ENCODE results near the gene CXCR3.

Gene CXCR3

DNA sequence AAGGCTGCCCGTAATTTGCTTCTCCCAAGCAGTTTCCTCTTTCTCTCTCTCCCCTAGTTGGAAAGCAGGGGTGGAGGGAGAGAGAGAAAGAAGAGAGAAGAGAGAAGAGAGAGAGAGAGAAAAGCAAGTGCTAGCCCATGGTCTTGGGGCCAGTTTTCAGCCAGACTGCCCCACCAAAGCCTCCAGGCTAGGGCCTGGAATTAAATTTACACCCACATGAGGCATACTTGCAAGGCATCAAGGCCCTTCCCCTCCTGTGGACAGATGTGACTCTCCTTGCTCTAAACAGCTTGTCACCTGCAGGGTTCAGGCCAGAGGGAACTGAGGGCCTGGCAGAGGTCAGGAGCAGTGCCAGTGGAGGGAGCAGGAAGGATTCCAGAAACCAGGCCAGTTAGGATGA lies 1.7 kb upstream of the CXCR3 start:
- no peak overlapping the region for H2BK120ac ChIP-seq (ENCODE audit: insufficient read depth, low read length, poor library complexity)
- no peaks in the 10 kb centered on the region for H3K79me1 ChIP-seq (ENCODE audit: low read length)
- H3K36me3 ChIP-seq (ENCODE audit: control insufficient read depth in 1 of 2, insufficient read depth in 2 of 2, low read length in 2 of 2) = no peaks in the 10 kb centered on the region
- no peak overlapping the region for H3K27ac ChIP-seq (ENCODE audit: low read depth, low read length)
- no peaks in the 10 kb centered on the region for H3K9me3 ChIP-seq (ENCODE audit: insufficient read depth, low read depth, low read length)
- no peak overlapping the region for H4K12ac ChIP-seq (ENCODE audit: low read depth, low read length)
- H3K4me3 ChIP-seq (ENCODE audit: low read depth, low read length) = no peak overlapping the region
- no peak overlapping the region for H3K18ac ChIP-seq (ENCODE audit: low read length)
- H3K4me2 ChIP-seq (ENCODE audit: low read length) = no peak overlapping the region
- no peak overlapping the region for H2BK12ac ChIP-seq (ENCODE audit: low read length)
- no CpG with 5 or more reads among the region's 1 CpG for WGBS (ENCODE audit: extremely low coverage, insufficient coverage, insufficient read length)
- no peak overlapping the region for H4K91ac ChIP-seq (ENCODE audit: low read depth, low read length)
- no peak overlapping the region for H2BK5ac ChIP-seq (ENCODE audit: low read depth, low read length, poor library complexity)
- H3K27me3 ChIP-seq (ENCODE audit: insufficient read depth, low read length) = no peaks in the 10 kb centered on the region
- peaks cover 0 to 7% of the 10 kb centered on the region in 2 experiments for H3K4me1 ChIP-seq (ENCODE audit: control insufficient read depth in 1 of 2, insufficient read depth in 2 of 2, low read length in 2 of 2)
- no peak overlapping the region for H3K14ac ChIP-seq (ENCODE audit: low read length)
- H2AFZ ChIP-seq (ENCODE audit: insufficient read depth, low read length, poor library complexity) = no peak overlapping the region
- H3K23ac ChIP-seq (ENCODE audit: low read length) = no peak overlapping the region
- H3K79me2 ChIP-seq (ENCODE audit: control insufficient read depth, insufficient read depth, low read length, poor library complexity) = no peaks in the 10 kb centered on the region
- no peak for DNase-seq
- no peak overlapping the region for H3K9ac ChIP-seq (ENCODE audit: low read length)
- H3K4ac ChIP-seq (ENCODE audit: low read depth, low read length) = no peak overlapping the region
- no peak overlapping the region for H2AK5ac ChIP-seq (ENCODE audit: low read length)
- H4K8ac ChIP-seq (ENCODE audit: low read depth, low read length) = no peak overlapping the region

DNA sequence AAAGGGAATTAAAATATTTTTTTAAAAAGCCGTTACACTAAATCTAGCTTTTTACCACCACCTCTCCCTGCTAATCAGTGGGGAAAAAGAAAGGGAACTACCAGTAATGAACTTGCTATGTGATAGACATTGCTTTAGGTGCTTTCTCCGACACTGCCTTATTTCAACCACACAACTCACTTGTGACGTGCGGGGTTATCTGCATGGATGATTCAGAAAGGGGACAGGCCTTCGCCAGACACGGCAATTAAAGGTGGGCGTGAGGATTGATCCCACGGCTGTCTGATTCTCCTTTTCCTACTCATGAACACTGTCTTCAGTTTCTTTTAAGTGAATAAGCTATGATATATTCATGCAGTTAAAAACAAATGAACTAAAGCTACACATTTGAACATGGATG lies 882 bp upstream of the CXCR3 start:
- Histone ChIP-seq H2AK5ac (ENCODE audit: low read length) (no peak overlapping the region), H4K12ac (ENCODE audit: low read depth, low read length) (no peak overlapping the region), H3K4ac (ENCODE audit: low read depth, low read length) (no peak overlapping the region), H3K23ac (ENCODE audit: low read length) (no peak overlapping the region), H3K27me3 (ENCODE audit: insufficient read depth, low read length) (no peaks in the 10 kb centered on the region), H3K18ac (ENCODE audit: low read length) (no peak overlapping the region), H4K91ac (ENCODE audit: low read depth, low read length) (no peak overlapping the region), H4K8ac (ENCODE audit: low read depth, low read length) (no peak overlapping the region), H3K79me1 (ENCODE audit: low read length) (no peaks in the 10 kb centered on the region), H3K36me3 (ENCODE audit: control insufficient read depth in 1 of 2, insufficient read depth in 2 of 2, low read length in 2 of 2) (no peaks in the 10 kb centered on the region), H3K27ac (ENCODE audit: low read depth, low read length) (no peak overlapping the region), H3K4me3 (ENCODE audit: low read depth, low read length) (no peak overlapping the region), H2BK120ac (ENCODE audit: insufficient read depth, low read length, poor library complexity) (no peak overlapping the region), H2AFZ (ENCODE audit: insufficient read depth, low read length, poor library complexity) (no peak overlapping the region), H3K4me2 (ENCODE audit: low read length) (no peak overlapping the region), H3K9ac (ENCODE audit: low read length) (no peak overlapping the region), H3K4me1 (ENCODE audit: control insufficient read depth in 1 of 2, insufficient read depth in 2 of 2, low read length in 2 of 2) (peaks cover 0 to 7% of the 10 kb centered on the region in 2 experiments), H3K14ac (ENCODE audit: low read length) (no peak overlapping the region), H2BK5ac (ENCODE audit: low read depth, low read length, poor library complexity) (no peak overlapping the region), H3K9me3 (ENCODE audit: insufficient read depth, low read depth, low read length) (no peaks in the 10 kb centered on the region), H3K79me2 (ENCODE audit: control insufficient read depth, insufficient read depth, low read length, poor library complexity) (no peaks in the 10 kb centered on the region), H2BK12ac (ENCODE audit: low read length) (no peak overlapping the region)
- WGBS (ENCODE audit: extremely low coverage, insufficient coverage, insufficient read length) = no CpG with 5 or more reads among the region's 8 CpGs
- DNase-seq = no peak

DNA sequence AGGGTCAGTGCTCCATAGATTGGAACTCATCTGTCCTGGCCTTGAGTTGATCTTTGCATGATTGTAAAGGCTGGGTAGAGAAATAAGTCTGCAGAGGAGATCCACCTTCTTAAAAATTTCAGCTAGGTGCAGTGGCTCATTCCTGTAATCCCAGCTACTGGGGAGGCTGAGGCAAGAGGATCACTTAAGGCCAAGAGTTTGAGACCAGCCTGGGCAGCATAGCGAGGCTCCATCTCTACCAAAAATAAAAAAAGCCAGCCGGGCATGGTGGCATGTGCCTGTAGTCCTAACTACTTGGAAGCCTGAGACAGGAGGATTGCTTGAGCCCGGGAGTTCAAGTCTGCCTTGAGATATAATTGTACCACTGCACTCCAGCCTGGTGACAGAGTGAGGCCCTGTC lies 476 bp upstream of the CXCR3 start:
- Histone ChIP-seq H3K9me3 (ENCODE audit: insufficient read depth, low read depth, low read length) (no peaks in the 10 kb centered on the region), H3K23ac (ENCODE audit: low read length) (no peak overlapping the region), H3K79me2 (ENCODE audit: control insufficient read depth, insufficient read depth, low read length, poor library complexity) (no peaks in the 10 kb centered on the region), H3K4me1 (ENCODE audit: control insufficient read depth in 1 of 2, insufficient read depth in 2 of 2, low read length in 2 of 2) (peaks cover 0 to 7% of the 10 kb centered on the region in 2 experiments), H3K79me1 (ENCODE audit: low read length) (no peaks in the 10 kb centered on the region), H4K12ac (ENCODE audit: low read depth, low read length) (no peak overlapping the region), H2BK5ac (ENCODE audit: low read depth, low read length, poor library complexity) (no peak overlapping the region), H2AK5ac (ENCODE audit: low read length) (no peak overlapping the region), H3K27ac (ENCODE audit: low read depth, low read length) (no peak overlapping the region), H3K4me3 (ENCODE audit: low read depth, low read length) (no peak overlapping the region), H4K91ac (ENCODE audit: low read depth, low read length) (no peak overlapping the region), H3K4me2 (ENCODE audit: low read length) (no peak overlapping the region), H2BK120ac (ENCODE audit: insufficient read depth, low read length, poor library complexity) (no peak overlapping the region), H3K4ac (ENCODE audit: low read depth, low read length) (no peak overlapping the region), H2BK12ac (ENCODE audit: low read length) (no peak overlapping the region), H3K36me3 (ENCODE audit: control insufficient read depth in 1 of 2, insufficient read depth in 2 of 2, low read length in 2 of 2) (no peaks in the 10 kb centered on the region), H3K27me3 (ENCODE audit: insufficient read depth, low read length) (no peaks in the 10 kb centered on the region), H2AFZ (ENCODE audit: insufficient read depth, low read length, poor library complexity) (no peak overlapping the region), H3K18ac (ENCODE audit: low read length) (no peak overlapping the region), H4K8ac (ENCODE audit: low read depth, low read length) (no peak overlapping the region), H3K9ac (ENCODE audit: low read length) (no peak overlapping the region), H3K14ac (ENCODE audit: low read length) (no peak overlapping the region)
- no CpG with 5 or more reads among the region's 3 CpGs for WGBS (ENCODE audit: extremely low coverage, insufficient coverage, insufficient read length)
- DNase-seq = no peak

DNA sequence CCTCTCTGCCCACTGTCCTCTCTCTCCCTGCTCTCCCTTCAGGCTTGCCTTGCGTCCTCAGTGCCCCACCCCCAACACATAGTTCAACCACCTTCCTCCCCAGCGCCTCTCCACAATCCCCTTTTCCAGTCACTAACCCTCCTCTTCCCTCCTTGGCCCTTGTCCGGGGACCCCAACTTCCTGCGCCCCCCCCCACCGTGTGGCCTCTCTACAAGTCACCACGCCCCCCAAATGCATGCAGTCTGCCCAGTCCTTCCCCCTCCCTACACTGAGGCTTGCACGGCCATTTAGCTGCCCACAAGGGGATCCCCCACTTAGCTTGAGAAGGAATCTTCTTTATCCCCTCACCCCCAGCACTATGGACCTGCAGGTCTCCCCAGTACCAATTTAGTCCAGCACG lies 569 bp downstream of the CXCR3 start:
- H3K36me3 ChIP-seq (ENCODE audit: control insufficient read depth in 1 of 2, insufficient read depth in 2 of 2, low read length in 2 of 2) = peaks cover 0 to under 1% of the 10 kb centered on the region in 2 experiments
- H3K4me1 ChIP-seq (ENCODE audit: control insufficient read depth in 1 of 2, insufficient read depth in 2 of 2, low read length in 2 of 2) = peaks cover 0 to 3% of the 10 kb centered on the region in 2 experiments
- H3K18ac ChIP-seq (ENCODE audit: low read length) = no peak overlapping the region
- no peak overlapping the region for H4K8ac ChIP-seq (ENCODE audit: low read depth, low read length)
- no peaks in the 10 kb centered on the region for H3K27me3 ChIP-seq (ENCODE audit: insufficient read depth, low read length)
- H3K14ac ChIP-seq (ENCODE audit: low read length) = no peak overlapping the region
- H3K4me2 ChIP-seq (ENCODE audit: low read length) = no peak overlapping the region
- no peak overlapping the region for H2BK120ac ChIP-seq (ENCODE audit: insufficient read depth, low read length, poor library complexity)
- H3K23ac ChIP-seq (ENCODE audit: low read length) = no peak overlapping the region
- H3K27ac ChIP-seq (ENCODE audit: low read depth, low read length) = no peak overlapping the region
- WGBS (ENCODE audit: extremely low coverage, insufficient coverage, insufficient read length) = no CpG with 5 or more reads among the region's 8 CpGs
- no peak overlapping the region for H3K4ac ChIP-seq (ENCODE audit: low read depth, low read length)
- DNase-seq = no peak
- no peaks in the 10 kb centered on the region for H3K79me1 ChIP-seq (ENCODE audit: low read length)
- no peak overlapping the region for H2AK5ac ChIP-seq (ENCODE audit: low read length)
- no peak overlapping the region for H4K91ac ChIP-seq (ENCODE audit: low read depth, low read length)
- no peaks in the 10 kb centered on the region for H3K9me3 ChIP-seq (ENCODE audit: insufficient read depth, low read depth, low read length)
- H3K79me2 ChIP-seq (ENCODE audit: control insufficient read depth, insufficient read depth, low read length, poor library complexity) = no peaks in the 10 kb centered on the region
- no peak overlapping the region for H2BK12ac ChIP-seq (ENCODE audit: low read length)
- no peak overlapping the region for H4K12ac ChIP-seq (ENCODE audit: low read depth, low read length)
- H2BK5ac ChIP-seq (ENCODE audit: low read depth, low read length, poor library complexity) = no peak overlapping the region
- H2AFZ ChIP-seq (ENCODE audit: insufficient read depth, low read length, poor library complexity) = no peak overlapping the region
- H3K9ac ChIP-seq (ENCODE audit: low read length) = no peak overlapping the region
- no peak overlapping the region for H3K4me3 ChIP-seq (ENCODE audit: low read depth, low read length)
